Cardiac septum (tissue), 1 donor: ENCODE results near the gene KCNN3. TPM values are rescaled to one million over a fixed set of nuclear protein-coding genes. Genes with fewer than 3 reads are reported as not detected.

ENCODE experiments used
- DNase-seq: peaks from one replicate; pipeline ENCODE4 v3.0.0-alpha.2; 2020; ENCODE audit warnings: low spot score
- intact Hi-C: fragments of 100-400 bp; cut with DNase I; formaldehyde crosslinking; loops from one replicate; pipeline ENCODE4 v1.14.0; 2022
- total RNA-seq: library from RNA; stranded (reverse); fragmentation: NEBNext Ultra II Directional; extraction: Animal tissue kit (Norgen Biotek cat#: 25700); gene quantifications from one replicate; pipeline ENCODE4 v1.2.1, GENCODE V29; 2021
- donor health status: DM: no; HTN: no; CAD: no.

KCNN3 gene
- total RNA-seq, 1 donor from 2014 or later = 2.8 TPM

DNA sequence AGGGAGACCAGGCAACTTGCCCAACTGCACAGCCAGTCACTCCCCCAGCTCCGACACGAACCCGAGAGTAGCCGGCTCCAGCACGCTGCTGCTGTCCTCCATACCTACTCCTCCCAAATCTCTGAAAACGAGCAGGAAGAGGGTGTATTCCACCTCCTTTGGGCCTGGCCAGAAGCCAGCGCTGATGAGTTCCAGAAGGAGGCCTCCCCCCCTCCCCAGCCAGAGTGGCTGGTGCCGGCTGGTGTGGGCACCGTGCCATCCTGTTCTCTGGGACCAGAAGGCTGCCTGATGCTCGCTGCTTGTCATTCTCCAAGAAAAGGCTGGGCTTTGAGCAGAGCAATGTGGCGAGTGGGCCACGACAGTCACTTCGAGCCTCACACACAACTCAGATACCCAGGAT, 22.2 kb downstream of the KCNN3 start:
- DNase-seq = no peak
- intact Hi-C loops = no loop called here

DNA sequence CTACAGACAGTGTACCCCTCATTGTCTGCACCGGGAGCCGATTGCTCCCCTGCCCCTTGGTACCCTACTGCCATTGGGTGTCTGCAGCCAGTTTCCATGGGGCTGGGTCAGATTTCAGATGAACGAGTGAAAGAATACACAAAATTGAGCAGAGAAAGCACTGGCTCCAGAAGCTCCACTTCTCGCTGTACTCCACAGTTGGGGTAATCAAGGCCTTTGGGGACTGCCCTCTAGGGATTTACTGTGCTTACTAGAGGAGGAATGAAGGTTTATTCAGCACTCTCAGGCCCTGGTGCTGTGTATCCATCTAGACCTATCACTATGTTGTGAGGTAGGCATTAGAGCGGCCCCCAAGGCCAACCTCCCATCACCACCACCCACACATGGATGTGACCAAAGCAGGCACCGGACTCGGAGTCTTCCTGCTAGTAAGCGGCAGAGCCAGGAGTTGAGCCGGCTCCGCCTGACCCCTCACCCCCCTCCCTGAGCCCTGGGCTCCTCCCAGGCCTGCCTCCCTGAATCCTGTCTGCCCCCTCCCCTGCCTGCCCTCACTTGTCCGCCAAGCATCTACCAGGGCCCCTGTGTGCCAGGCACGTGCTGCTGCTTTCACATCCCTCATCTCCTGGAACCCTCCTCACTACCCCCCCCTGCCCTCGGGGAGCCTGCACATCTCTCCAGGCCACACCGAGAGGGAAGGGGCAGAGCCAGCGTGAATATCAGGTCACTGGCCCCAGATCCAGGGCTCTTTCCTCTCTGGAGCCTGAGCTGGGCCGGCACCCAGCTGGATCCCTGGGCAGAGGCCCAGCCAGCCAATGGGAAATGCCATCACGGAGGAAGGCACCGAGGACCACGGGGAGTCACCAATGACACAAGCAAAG, 23.3 kb downstream of the KCNN3 start:
- DNase-seq = no peak
- intact Hi-C loops = no loop called here

DNA sequence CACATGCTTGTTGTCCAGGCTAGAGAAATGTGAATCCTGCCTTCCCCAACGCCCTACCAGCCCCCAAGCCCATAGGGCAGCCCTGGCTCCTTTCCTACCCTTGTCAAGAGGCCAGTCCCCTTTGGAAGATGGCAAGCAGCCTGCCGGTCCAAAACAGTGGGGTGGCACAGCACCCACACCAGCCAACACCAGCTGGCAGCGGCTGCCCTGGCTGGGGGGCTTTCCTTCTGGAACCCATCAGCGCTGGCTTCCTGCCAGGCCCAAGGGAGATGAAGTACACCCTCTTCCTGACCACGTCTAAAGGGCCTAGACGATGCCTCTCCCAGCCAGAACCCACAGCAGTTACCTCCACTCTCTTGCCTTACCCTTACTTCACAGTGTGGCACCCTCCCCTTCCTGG, 24.2 kb downstream of the KCNN3 start:
- intact Hi-C loops = no loop called here
- DNase-seq = no peak

DNA sequence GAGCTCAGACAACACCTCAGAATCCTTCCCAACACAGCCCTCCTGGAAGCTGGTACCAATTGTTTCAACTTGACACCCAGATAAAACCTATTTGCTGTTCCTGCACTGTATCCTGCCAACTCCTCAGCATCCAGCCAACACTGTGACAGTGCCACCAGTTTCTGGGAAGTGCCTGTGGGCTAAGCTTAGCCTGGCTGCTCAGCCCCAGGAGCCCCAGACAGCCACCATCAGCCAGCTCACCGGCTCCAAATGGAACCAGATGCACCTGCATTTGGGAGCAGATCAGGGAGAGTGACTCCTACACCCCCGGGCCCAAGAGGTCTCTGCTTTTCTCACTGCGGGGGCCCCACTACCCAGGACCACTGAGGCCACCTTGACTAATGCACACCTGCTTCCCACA, 24.9 kb downstream of the KCNN3 start:
- intact Hi-C loops = no loop called here
- DNase-seq = no peak

DNA sequence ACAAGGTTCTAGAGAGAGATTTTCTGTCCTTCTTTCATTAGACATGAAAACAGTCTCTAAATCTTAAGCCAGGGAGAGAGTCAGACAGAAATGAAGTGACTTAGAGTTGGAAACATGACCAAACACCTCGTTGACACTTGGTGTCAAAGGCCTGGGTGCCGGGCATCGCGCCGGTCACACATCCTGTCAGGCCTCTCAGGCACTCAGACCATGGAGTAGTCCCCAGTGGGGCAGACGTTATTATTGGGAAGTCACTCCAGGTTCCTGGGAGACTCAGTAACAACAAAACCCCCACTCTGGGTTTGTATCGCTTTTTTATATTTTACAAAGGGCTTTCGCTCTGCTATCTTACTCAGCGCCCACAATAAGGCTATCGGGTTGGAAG, 25.8 kb downstream of the KCNN3 start:
- intact Hi-C loops = no loop called here

DNA sequence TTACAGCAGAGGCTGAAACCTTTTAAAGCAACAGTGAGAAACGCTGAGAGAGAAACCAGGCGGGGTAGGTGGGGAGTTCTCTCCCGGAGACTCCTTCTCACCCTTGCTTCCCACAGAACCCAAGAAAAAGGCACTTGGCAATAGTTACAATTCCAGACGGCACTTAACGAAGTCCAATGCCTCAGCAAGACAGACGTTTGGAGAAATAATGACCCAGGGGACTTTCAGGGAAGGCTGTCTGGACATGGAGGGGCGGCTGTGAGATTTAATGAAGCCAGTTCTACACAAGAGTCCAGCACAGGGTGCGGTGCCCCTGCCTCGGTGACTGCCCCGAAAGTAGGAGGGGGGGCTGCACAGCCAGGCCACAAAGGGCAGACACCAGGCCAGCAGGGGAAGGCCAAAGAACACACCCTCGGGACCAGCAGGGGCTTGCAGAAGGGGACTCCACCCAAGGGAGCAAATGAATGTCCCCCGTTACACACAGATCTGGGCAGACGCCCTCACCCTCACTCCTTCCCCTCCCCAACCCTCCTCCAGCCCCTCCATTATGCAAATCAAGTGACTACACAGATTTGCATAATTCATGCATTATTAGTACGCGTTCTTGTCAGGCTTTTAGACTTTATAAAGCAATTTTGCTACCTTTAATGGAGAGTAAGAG, 26.3 kb downstream of the KCNN3 start:
- intact Hi-C loops = no loop called here
- DNase-seq = no peak

More for the DNA sequence above, 25.8 kb downstream of the KCNN3 start:
- DNase-seq = no peak

DNA sequence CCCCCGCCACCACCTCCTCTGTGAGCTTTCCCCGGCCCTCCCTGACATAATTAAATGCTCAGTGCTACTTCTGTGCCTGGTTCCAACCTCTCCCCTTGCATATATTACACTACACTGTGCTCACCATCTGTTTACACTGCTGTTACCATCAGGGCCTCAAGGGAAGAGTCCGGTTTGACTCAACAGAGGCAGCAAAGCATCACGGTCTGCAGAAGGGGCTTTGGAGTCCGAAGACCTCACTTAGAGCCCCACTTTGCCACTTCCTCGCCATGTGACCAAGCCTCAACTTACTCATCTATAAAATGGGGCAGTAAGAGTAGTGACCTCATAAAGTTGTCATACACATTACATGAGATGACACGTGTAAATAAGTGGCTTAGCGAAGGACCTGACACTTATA, 27.4 kb downstream of the KCNN3 start:
- no peak for DNase-seq
- intact Hi-C loops = no loop called here

DNA sequence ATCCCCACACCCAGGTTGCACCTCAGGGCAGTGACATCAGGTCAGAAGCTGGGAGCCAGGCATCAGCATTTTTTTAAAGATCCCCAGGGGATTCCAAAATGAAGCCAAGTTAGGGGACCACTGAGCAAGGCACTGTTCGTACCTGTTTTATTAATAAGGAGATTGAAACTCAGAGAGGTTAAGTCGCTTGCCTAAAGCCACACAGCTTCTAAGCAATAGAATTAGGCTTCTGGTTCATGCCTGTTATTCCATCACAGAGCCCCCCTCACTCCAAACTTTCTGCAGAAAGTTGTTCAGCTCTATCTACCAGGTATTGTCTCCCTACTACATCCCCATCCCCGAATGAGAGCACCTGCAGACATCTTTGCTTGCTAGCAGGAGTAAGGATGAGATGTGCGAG, 28.7 kb downstream of the KCNN3 start:
- intact Hi-C loops = no loop called here
- no peak for DNase-seq

DNA sequence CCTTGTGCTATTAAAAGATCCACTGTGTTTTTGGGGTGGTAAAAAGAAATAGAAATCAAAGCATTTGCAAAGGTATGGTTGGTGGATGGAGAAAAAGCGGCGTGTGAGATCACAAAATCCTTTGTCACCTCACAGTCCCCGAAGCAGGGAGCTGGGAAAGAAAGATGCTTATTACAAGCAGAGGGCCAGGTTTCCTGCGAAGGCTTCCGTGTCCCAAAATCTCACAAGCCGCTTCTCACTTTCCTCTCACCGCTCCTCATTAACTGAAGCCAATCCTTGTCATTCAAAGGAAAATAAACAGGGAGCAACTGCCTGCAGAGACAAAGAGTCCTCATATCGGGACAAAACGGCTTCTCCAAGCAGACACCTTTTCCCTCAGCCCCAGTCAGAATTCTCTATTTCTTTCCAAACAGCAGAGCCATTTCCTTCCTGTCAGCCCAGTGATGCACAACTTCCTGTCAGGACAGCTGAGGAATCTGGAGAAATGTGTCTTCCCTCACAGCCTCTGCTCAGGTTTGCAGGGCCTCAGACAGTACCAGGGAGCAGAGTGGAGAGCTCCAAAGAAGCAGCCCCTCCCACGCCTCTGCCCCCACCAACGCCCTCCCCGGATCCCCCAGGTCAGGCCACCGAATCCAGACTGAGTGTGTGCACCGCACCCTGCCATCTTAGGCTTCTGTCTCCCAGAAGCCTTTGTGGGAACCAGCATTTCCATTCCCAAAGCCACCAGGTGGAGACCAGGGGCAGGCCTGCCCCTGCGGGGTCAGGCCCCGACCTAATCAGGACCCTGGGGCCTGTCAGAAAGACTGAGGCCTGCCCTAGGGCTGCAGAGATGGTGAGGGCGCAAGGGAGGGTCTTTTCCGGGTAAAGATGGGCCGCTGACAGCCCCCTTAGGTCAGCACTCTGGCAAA, 29.6 kb downstream of the KCNN3 start:
- DNase-seq = no peak
- intact Hi-C loops = no loop called here

DNA sequence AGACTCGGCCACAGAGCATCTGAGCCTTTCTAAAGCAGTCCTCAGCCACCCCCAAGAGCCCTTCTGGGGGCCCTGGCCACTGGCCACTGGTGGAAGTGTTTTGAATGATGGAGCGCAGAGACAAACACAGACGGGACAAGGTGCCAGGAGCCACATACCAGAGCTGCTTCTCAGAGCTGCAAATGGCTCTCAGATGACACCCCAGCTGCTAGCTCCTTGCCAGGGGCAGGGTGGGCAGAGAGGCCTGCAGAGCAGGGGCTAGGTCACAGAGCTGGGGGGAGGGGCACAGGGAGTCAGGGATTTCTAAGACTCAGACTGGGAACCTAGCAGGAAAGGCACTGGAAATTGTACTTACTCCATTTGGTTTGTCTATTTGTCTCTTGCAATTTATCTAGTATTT, 30.4 kb downstream of the KCNN3 start:
- DNase-seq = no peak
- intact Hi-C loops = no loop called here

DNA sequence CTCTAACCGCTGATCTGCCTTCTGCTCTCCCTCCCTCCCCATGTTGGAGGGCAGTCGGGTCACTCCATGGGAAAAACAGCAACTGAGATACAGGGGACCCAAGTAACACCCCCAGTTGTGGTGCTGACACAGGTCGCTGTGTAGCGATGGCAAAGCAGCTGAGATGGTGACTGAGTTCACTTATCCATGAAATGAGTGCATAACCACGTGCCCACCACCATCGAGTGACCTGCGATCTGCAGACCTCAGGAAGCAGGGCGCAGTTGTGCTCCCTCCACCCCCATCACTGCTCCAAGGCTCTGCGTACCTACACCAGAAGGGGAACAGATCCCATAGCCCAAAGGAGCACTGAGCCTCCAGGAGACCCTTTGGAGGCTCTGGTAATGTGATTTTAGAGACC, 31.1 kb downstream of the KCNN3 start:
- intact Hi-C loops = no loop called here
- no peak for DNase-seq

DNA sequence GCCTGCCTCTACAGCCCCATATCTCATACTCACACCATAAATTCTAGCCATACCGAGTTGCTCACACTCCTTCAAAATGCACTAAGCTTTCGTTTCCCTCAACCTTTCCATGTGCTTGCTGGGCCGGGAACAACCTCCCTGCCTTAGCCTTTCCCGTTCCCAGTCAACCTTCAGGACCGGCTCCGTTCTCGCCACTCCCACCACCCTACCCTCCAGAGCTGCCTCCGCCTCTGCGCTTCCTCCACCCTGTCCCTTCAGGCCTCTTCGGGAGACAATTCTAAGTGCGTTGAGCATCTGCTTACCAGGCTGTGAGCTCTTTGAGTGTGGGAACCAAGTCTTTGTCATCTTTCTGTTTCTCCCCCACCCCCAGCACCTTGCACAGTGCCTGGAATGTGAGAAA, 31.6 kb downstream of the KCNN3 start:
- DNase-seq = no peak
- intact Hi-C loops = no loop called here

DNA sequence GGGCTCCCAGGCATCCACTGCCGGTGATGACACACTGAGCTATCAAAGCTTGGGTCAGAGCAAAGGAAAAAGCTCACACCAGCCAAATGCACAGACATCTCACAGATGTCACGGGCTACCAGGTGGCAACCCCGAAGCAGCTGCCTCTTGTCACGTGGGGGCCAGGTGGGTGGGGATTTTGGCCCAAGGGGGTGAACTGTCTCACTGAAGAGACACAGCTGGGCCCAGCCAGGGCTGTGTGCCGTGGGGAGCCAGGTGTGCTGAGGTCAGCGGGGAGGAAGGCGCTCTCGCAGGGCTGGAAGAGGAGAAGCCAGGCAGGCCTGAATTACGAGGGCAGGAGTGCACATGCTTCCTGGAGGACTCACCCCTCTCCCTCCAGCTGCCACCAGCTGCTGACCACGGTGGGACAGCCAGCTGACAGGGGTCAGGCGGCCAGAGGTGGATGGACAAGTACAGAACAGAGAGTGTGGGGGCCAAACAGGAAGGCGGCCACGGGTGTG, 32.4 kb downstream of the KCNN3 start:
- no peak for DNase-seq
- intact Hi-C loops = no loop called here

DNA sequence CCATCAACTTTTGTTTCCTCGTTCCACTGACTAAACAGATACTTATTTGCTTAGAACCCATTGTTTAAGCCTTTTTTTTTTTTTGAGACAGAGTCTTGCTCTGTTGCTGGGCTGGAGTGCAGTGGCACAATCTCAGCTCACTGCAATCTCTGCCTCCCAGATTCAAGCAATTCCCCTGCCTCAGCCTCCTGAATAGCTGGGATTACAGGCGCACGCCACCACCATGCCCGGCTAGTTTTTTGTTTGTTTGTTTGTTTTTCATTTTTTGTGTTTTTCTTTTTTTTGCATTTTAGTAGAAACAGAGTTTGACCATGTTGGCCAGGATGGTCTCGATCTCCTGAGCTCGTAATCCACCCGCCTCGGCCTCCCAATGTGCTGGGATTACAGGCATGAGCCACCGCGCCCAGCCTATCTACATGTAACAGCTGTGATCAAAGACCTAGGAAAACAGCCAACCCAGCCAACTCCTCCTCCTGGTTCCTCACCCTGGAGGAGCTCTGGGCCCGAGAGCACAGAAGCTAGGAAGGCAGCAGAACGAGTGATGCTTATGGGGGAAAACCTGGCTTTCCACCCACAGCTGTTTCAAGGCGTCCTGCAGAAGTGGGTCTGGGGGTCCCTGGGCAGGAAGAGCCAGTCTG, 32.9 kb downstream of the KCNN3 start:
- no peak for DNase-seq

DNA sequence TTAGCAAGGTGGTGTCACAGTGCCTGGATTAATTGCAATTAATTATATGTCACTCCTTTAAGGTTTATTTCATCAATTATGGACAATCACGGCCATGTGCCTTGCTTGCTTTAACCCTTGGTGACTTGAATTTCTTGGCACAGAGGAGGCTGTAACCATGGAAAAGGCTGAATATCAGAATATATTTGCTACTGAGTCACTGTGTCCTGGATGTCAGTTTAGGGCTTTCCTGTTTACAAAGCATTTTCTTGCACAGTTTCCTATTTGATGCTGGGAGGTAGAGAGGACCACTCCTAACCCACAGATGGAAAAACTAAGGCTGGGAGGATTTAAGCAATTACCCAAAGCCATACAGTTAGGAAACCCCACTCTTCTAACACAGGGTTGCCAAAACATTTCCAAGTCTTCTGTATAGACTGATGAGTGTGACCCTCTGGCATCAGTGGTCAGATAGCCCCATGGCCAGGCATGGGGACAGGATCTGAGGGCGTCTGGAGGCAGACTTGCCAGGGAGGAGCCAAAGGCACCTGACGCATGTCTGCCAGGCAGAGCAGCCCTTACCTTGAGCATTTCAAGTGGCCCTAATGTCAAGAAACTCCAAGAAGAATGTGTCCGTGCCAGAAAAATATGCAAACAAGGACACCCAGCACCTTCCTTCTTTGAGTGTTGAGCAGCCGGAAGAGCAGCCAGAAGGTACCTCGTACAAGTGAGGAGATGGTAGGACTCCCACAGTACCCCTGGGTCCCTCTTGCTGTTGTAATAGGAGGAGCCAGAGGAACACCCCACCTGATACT, 34.4 kb downstream of the KCNN3 start:
- DNase-seq = no peak
- intact Hi-C loops = no loop called here

More for the DNA sequence above, 32.9 kb downstream of the KCNN3 start:
- intact Hi-C loops = no loop called here

DNA sequence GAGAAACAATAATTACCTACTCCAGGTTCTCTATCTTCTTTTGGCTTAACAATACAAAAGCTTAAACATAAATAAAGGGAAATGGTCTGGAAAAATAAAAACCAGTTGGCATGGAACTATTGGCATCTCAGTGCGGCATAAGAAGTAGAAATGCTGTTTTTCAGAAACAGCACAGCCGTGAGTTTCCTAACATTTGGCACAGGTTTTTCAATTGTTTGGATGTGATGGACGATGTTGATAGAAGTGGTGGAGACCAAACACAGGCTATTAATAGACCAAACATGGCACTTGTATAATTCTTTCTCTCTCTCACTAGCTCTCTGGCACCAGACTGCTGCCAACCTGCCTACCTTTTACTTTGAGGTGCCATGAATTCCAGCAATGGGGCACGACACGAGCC, 36.2 kb downstream of the KCNN3 start:
- intact Hi-C loops = no loop called here
- no peak for DNase-seq

DNA sequence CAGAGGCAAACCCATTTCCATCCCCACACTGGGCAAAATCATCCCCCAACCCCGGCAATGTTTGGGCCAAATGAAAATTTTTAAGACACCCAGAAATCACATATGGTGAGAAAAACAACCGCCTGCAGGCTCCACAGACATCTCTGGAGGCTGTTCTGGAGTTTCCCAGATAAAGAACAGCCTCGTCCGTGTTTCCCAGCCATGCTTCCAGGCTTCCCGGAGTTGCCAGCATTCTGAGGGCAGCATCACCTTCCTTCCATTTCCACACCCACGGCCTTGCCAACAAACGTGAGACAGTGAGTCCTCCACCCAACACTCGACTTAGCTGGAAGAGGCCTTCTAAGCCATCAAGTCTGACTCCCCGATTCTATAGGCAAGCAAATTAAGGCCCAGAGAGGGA, 36.9 kb downstream of the KCNN3 start:
- intact Hi-C loops = no loop called here
- DNase-seq = no peak

DNA sequence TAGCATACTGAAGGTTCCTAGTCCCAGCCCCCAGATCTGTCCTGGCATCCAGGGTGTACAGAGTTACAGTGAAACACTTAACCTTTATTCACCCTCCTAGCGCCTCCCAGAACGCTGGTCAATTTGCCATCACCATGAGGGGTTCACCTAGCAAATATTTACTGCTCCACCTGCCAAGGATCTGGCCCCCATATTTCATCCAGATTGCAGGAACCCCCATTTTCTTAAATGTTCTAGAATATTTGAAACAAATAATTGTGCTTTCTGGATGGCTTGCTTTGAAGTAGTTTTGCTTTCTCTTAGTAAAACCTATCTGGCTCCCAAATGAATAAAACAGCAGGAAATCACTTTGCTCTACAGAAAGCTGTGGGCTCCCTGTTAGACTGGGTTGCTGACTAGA, 37.7 kb downstream of the KCNN3 start:
- no peak for DNase-seq
- intact Hi-C loops = no loop called here

DNA sequence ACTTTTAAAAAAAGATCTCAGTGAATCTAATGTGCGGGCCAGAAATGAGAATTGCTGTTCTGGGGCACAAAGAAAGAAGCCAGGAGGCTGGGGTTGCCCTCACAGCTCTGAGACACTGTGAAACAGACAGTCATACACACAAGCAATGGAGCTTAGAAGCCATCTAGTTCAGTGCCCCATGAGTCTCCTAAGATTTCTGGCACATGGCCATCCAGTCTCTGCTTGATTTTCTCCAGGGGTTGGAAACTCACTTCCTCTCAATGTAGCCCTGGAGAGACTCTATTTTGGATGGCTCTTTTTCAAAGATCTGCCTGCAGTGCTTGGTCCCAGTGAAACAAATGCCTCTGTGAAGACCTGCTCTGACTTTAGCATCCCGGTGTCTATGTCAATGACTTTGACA, 38.6 kb downstream of the KCNN3 start:
- no peak for DNase-seq
- intact Hi-C loops = no loop called here
